ENCODE data around the gene VAC14.
A peak's percentile ranks its signal among the peaks of the same experiment; 100 is the strongest.

VAC14 gene

GRCh38 chr16:70781800-70782199, 19.2 kb downstream of the VAC14 start:
- no peak for DNase-seq (ENCODE audit: extremely low spot score)
- CTCF ChIA-PET: no interaction called here
- no peak for TF ChIP-seq L3MBTL2 (conservative IDR thresholded peaks at IDR 0.05)
- TF ChIP-seq ELF4 (IDR thresholded peaks at IDR 0.05): no peak
- TF ChIP-seq FOXK2 (IDR thresholded peaks at IDR 0.05): no peak
- TF ChIP-seq BHLHE40 (IDR thresholded peaks at IDR 0.05; ENCODE audit: borderline replicate concordance): no peak
- no peak for TF ChIP-seq ARNT (IDR thresholded peaks at IDR 0.05)
- TF ChIP-seq FOXA1 (IDR thresholded peaks at IDR 0.05): no peak
- TF ChIP-seq HDGF (IDR thresholded peaks at IDR 0.05; ENCODE audit: borderline replicate concordance): no peak
- TF ChIP-seq CTBP1 (IDR thresholded peaks at IDR 0.05; ENCODE audit: borderline replicate concordance): no peak
- TF ChIP-seq SP1 (IDR thresholded peaks at IDR 0.05): no peak
- no peak for TF ChIP-seq LEF1 (IDR thresholded peaks at IDR 0.05; ENCODE audit: borderline replicate concordance)
- POLR2A ChIA-PET: no interaction called here

GRCh38 chr16:70780546-70780945, 20.4 kb downstream of the VAC14 start:
- ChIA-PET POLR2A (no interaction called here), CTCF (interaction anchor here (1.8 kb wide), 1 partner anchor 10 kb away, joined by 13 read pairs; no protein-coding TSS in a partner anchor)
- TF ChIP-seq PKNOX1 (IDR thresholded peaks at IDR 0.05) (no peak), TARDBP (IDR thresholded peaks at IDR 0.05) (no peak), NFRKB (IDR thresholded peaks at IDR 0.05) (no peak), HDGF (IDR thresholded peaks at IDR 0.05; ENCODE audit: borderline replicate concordance) (no peak)
- DNase-seq (ENCODE audit: extremely low spot score): no peak

DNA sequence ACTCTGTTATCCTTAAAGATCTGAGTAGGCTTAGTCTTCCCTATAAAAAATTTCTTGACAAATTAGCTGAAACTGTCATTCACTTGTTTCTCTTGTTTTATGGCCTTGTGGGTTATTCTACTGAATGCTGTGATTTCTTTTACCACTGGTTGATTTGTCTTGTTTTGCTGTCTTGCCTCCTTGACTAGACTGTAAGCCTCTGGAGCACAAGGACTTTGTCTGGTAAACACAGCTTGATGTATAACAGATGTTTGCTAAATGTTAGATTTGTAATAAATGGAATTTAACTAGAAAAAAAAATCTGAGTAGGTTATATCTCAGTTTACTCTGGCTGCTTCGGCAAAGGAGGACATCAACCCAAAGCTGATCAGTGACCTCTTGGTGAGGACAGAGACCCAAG, 21.6 kb downstream of the VAC14 start:
- no peak for TF ChIP-seq L3MBTL2 (conservative IDR thresholded peaks at IDR 0.05)
- no peak for TF ChIP-seq NFRKB (IDR thresholded peaks at IDR 0.05)
- no peak for TF ChIP-seq BHLHE40 (IDR thresholded peaks at IDR 0.05; ENCODE audit: borderline replicate concordance)
- no peak for TF ChIP-seq ARNT (IDR thresholded peaks at IDR 0.05)
- TF ChIP-seq FOXK2 (IDR thresholded peaks at IDR 0.05): no peak
- TF ChIP-seq HDGF (IDR thresholded peaks at IDR 0.05; ENCODE audit: borderline replicate concordance): no peak
- no peak for TF ChIP-seq ZNF384 (IDR thresholded peaks at IDR 0.05)
- TF ChIP-seq PKNOX1 (IDR thresholded peaks at IDR 0.05): no peak
- no peak for TF ChIP-seq SUZ12 (IDR thresholded peaks at IDR 0.05)
- TF ChIP-seq FOXM1 (IDR thresholded peaks at IDR 0.05; ENCODE audit: borderline replicate concordance): no peak
- TF ChIP-seq TARDBP (IDR thresholded peaks at IDR 0.05): no peak
- TF ChIP-seq CTBP1 (IDR thresholded peaks at IDR 0.05; ENCODE audit: borderline replicate concordance): no peak
- no peak for TF ChIP-seq SP1 (IDR thresholded peaks at IDR 0.05)
- TF ChIP-seq FOXA1 (IDR thresholded peaks at IDR 0.05): no peak
- TF ChIP-seq LEF1 (IDR thresholded peaks at IDR 0.05; ENCODE audit: borderline replicate concordance): no peak
- TF ChIP-seq ELF4 (IDR thresholded peaks at IDR 0.05): no peak
- no peak for DNase-seq (ENCODE audit: extremely low spot score)
- POLR2A ChIA-PET: no interaction called here
- CTCF ChIA-PET: interaction anchor here (0.5 to 1.8 kb wide), 5 partner anchors 8 to 1029 kb away, joined by 3 to 13 read pairs (median 4); no protein-coding TSS in a partner anchor

GRCh38 chr16:70778901-70779309, 22.1 kb downstream of the VAC14 start:
- ChIA-PET POLR2A (no interaction called here), CTCF (interaction anchor here (0.5 to 1.8 kb wide), 4 partner anchors 8 to 634 kb away, joined by 4 to 13 read pairs (median 4); no protein-coding TSS in a partner anchor)
- TF ChIP-seq PKNOX1 (IDR thresholded peaks at IDR 0.05) (no peak), FOXM1 (IDR thresholded peaks at IDR 0.05; ENCODE audit: borderline replicate concordance) (no peak), ZNF384 (IDR thresholded peaks at IDR 0.05) (no peak), L3MBTL2 (conservative IDR thresholded peaks at IDR 0.05) (no peak), CTBP1 (IDR thresholded peaks at IDR 0.05; ENCODE audit: borderline replicate concordance) (no peak), SUZ12 (IDR thresholded peaks at IDR 0.05) (no peak), FOXA1 (IDR thresholded peaks at IDR 0.05) (no peak), TARDBP (IDR thresholded peaks at IDR 0.05) (no peak), ARNT (IDR thresholded peaks at IDR 0.05) (no peak), LEF1 (IDR thresholded peaks at IDR 0.05; ENCODE audit: borderline replicate concordance) (no peak), BHLHE40 (IDR thresholded peaks at IDR 0.05; ENCODE audit: borderline replicate concordance) (no peak)
- peak; percentile 66 for DNase-seq (ENCODE audit: extremely low spot score)

DNA sequence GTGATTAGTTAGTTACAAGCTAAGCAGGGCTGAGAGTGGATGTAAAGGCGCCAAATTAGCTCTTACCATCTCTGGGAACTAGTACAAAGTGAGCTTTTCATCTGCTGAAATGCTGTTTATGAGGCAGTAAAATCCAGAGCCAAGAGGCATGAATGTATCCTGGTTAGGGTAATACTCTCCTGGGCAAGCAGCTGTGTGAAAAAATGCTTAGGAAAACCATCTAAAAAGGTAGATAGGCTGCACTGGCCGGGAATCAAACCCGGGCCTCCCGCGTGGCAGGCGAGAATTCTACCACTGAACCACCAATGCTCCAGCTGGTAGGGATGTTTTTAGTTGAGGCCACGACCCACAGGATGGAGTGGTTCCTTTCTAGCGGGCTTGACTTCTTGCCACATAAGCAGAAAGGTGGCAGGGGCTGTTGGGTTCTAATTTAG, 23.0 kb downstream of the VAC14 start:
- CTCF ChIA-PET: no interaction called here
- no peak for TF ChIP-seq L3MBTL2 (conservative IDR thresholded peaks at IDR 0.05)
- TF ChIP-seq BHLHE40 (IDR thresholded peaks at IDR 0.05; ENCODE audit: borderline replicate concordance): no peak
- TF ChIP-seq TARDBP (IDR thresholded peaks at IDR 0.05): no peak
- TF ChIP-seq ARNT (IDR thresholded peaks at IDR 0.05): no peak
- TF ChIP-seq FOXK2 (IDR thresholded peaks at IDR 0.05): no peak
- no peak for TF ChIP-seq NFRKB (IDR thresholded peaks at IDR 0.05)
- no peak for TF ChIP-seq ZNF384 (IDR thresholded peaks at IDR 0.05)
- TF ChIP-seq FOXM1 (IDR thresholded peaks at IDR 0.05; ENCODE audit: borderline replicate concordance): no peak
- no peak for TF ChIP-seq PKNOX1 (IDR thresholded peaks at IDR 0.05)
- no peak for TF ChIP-seq FOXA1 (IDR thresholded peaks at IDR 0.05)
- no peak for TF ChIP-seq LEF1 (IDR thresholded peaks at IDR 0.05; ENCODE audit: borderline replicate concordance)
- no peak for TF ChIP-seq SP1 (IDR thresholded peaks at IDR 0.05)
- TF ChIP-seq ELF4 (IDR thresholded peaks at IDR 0.05): no peak
- DNase-seq (ENCODE audit: extremely low spot score): no peak
- POLR2A ChIA-PET: no interaction called here

- CTCF ChIA-PET: no interaction called here
- no peak for DNase-seq (ENCODE audit: extremely low spot score)
- POLR2A ChIA-PET: no interaction called here
- TF ChIP-seq L3MBTL2 (conservative IDR thresholded peaks at IDR 0.05) (no peak), ELF4 (IDR thresholded peaks at IDR 0.05) (no peak), LEF1 (IDR thresholded peaks at IDR 0.05; ENCODE audit: borderline replicate concordance) (no peak), TARDBP (IDR thresholded peaks at IDR 0.05) (no peak), FOXA1 (IDR thresholded peaks at IDR 0.05) (no peak), SUZ12 (IDR thresholded peaks at IDR 0.05) (no peak), FOXK2 (IDR thresholded peaks at IDR 0.05) (no peak), HDGF (IDR thresholded peaks at IDR 0.05; ENCODE audit: borderline replicate concordance) (no peak), SP1 (IDR thresholded peaks at IDR 0.05) (no peak), FOXM1 (IDR thresholded peaks at IDR 0.05; ENCODE audit: borderline replicate concordance) (no peak), PKNOX1 (IDR thresholded peaks at IDR 0.05) (no peak), ZNF384 (IDR thresholded peaks at IDR 0.05) (no peak)
Observed at GRCh38 chr16:70777496-70777895, 23.5 kb downstream of the VAC14 start.
